B cell (primary cell): ENCODE measurements around the gene PRKN. TPM values are rescaled to one million over a fixed set of nuclear protein-coding genes. Genes with fewer than 3 reads are reported as not detected.

Experiments
- ATAC-seq: fragments of 200-7000 bp; cut with Tn5 transposase; one replicate; pipeline ENCODE4 v1.10.0; 2021; ENCODE audit warnings: low read depth, mild to moderate bottlenecking, moderate number of reproducible peaks, moderate library complexity
- CTCF ChIA-PET: fragments of 350-600 bp; sonication (Branson Sonifier 250); formaldehyde crosslinking; loops from one replicate; lab custom pipeline; 2021; ENCODE audit warnings: antibody characterized with exemption, inconsistent platforms; lab: Charles Lee
- POLR2A ChIA-PET: fragments of 350-600 bp; sonication (Branson Sonifier 250); formaldehyde crosslinking; loops from one replicate; lab custom pipeline; 2021; ENCODE audit warnings: antibody characterized with exemption; lab: Charles Lee
- DNase-seq: peaks from one replicate; pipeline ENCODE4 v3.0.0; 2013
- H2AFZ ChIP-seq: 2 replicates; pipeline ENCODE4 v1.6.1; 2012; ENCODE audit warnings: mild to moderate bottlenecking, low read depth, low read length; ENCODE audit not compliant: insufficient read depth, poor library complexity, severe bottlenecking
- H3K27ac ChIP-seq, 2 donors: 1 replicate in 1 of 2; 2 replicates in 1 of 2; pipeline ENCODE4 v1.5.1; 2012 to 2013; ENCODE audit warnings: low read length in 2 of 2, mild to moderate bottlenecking in 2 of 2, moderate library complexity in 1 of 2
- H3K27me3 ChIP-seq, 4 experiments: fragments of 200-600 bp in 1 of 4; sonication (generic) in 1 of 4; replicated peaks in 1 of 4; 1 replicate in 2 of 4; 2 replicates in 2 of 4; pipeline versions ENCODE4 v1.6.1 to v1.7.0; 2013 to 2016; ENCODE audit warnings: low read length in 3 of 4, mild to moderate bottlenecking in 2 of 4, mixed read lengths in 1 of 4, moderate library complexity in 1 of 4; ENCODE audit not compliant: insufficient read depth in 4 of 4, control insufficient read depth in 3 of 4; ENCODE audit errors: control extremely low read depth in 1 of 4
- H3K36me3 ChIP-seq, 2 experiments: replicated peaks in 1 of 2; 1 replicate in 1 of 2; 2 replicates in 1 of 2; pipeline versions ENCODE4 v1.6.1 to v1.7.1; 2013; ENCODE audit warnings: low read length in 1 of 2; ENCODE audit not compliant: insufficient read depth in 2 of 2, control insufficient read depth in 1 of 2; ENCODE audit errors: control extremely low read depth in 1 of 2, extremely low read depth in 1 of 2
- H3K4me1 ChIP-seq, 2 donors: fragments of 200-600 bp in 1 of 2; sonication (generic) in 1 of 2; 1 replicate in 1 of 2; 2 replicates in 1 of 2; pipeline versions ENCODE4 v1.5.1 to v1.6.1; 2013 to 2017; ENCODE audit warnings: low read length in 2 of 2; ENCODE audit not compliant: control insufficient read depth in 2 of 2, insufficient read depth in 2 of 2
- H3K4me2 ChIP-seq: replicated peaks from 2 replicates; pipeline ENCODE3; 2012; ENCODE audit warnings: mild to moderate bottlenecking, low read depth, low read length; ENCODE audit not compliant: poor library complexity, severe bottlenecking
- H3K4me3 ChIP-seq, 5 experiments: fragments of 200-600 bp in 1 of 5; sonication (generic) in 1 of 5; 1 replicate in 3 of 5; 2 replicates in 2 of 5; pipeline versions ENCODE4 v1.5.1 to v1.7.0; 2011 to 2016; ENCODE audit warnings: low read length in 4 of 5, mild to moderate bottlenecking in 4 of 5, low read depth in 2 of 5, control low read depth in 1 of 5, moderate library complexity in 1 of 5; ENCODE audit not compliant: insufficient read depth in 1 of 5; ENCODE audit errors: control extremely low read depth in 1 of 5, extremely low read depth in 1 of 5
- H3K79me2 ChIP-seq: fragments of 200-600 bp; sonication (generic); one replicate; pipeline ENCODE4 v1.6.0; 2016; ENCODE audit warnings: low read length; ENCODE audit not compliant: control insufficient read depth, insufficient read depth
- H3K9ac ChIP-seq: fragments of 200-600 bp; sonication (generic); 2 replicates; pipeline ENCODE4 v1.6.1; 2017; ENCODE audit warnings: mild to moderate bottlenecking, low read length, moderate library complexity
- H3K9me3 ChIP-seq, 3 donors: one replicate each; pipeline versions ENCODE4 v1.6.1 to v1.7.1; 2013; ENCODE audit warnings: low read length in 2 of 3; ENCODE audit not compliant: control insufficient read depth in 2 of 3, insufficient read depth in 1 of 3; ENCODE audit errors: control extremely low read depth in 1 of 3
- H4K20me1 ChIP-seq: 2 replicates; pipeline ENCODE4 v1.6.0; 2012; ENCODE audit warnings: mild to moderate bottlenecking, low read length; ENCODE audit not compliant: insufficient read depth, control insufficient read depth, poor library complexity, severe bottlenecking
- H3K27ac Mint-ChIP-seq: one replicate; pipeline ENCODE4 v1.8.0; 2021; ENCODE audit warnings: mixed read lengths
- H3K27me3 Mint-ChIP-seq: one replicate; pipeline ENCODE4 v1.8.0; 2021; ENCODE audit warnings: mixed read lengths
- H3K4me1 Mint-ChIP-seq: one replicate; pipeline ENCODE4 v1.8.0; 2021; ENCODE audit warnings: mixed read lengths
- H3K4me3 Mint-ChIP-seq: one replicate; pipeline ENCODE4 v1.8.0; 2021; ENCODE audit warnings: mixed read lengths
- H3K9me3 Mint-ChIP-seq: one replicate; pipeline ENCODE4 v1.8.0; 2022; ENCODE audit warnings: mixed read lengths; ENCODE audit not compliant: insufficient read depth
- EZH2 ChIP-seq: IDR thresholded peaks from 2 replicates; pipeline ENCODE4 v1.6.1; 2012; ENCODE audit warnings: borderline replicate concordance, low read depth, mild to moderate bottlenecking, moderate library complexity, low read length; ENCODE audit not compliant: insufficient read depth, poor library complexity, severe bottlenecking
- WGBS: methylation state at CpG from one replicate; pipeline ENCODE4 v1.1.5; 2013; ENCODE audit warnings: missing lambda C conversion rate; ENCODE audit not compliant: insufficient coverage; 5-methylcytosine and 5-hydroxymethylcytosine counted together
- intact Hi-C: fragments of 100-400 bp; cut with micrococcal nuclease; formaldehyde crosslinking; loops from one replicate; pipeline ENCODE4 v1.10.0; 2022
- polyA plus RNA-seq: library from polyadenylated mRNA; depleted of rRNA; stranded (reverse); fragments of >200 nt; gene quantifications from 2 replicates; pipeline ENCODE4 v1.2.3, GENCODE V29; 2012
- total RNA-seq, 2 donors: library from RNA; stranded (reverse); fragments of 120-200 nt in 1 of 2; gene quantifications; 1 replicate in 1 of 2; 2 replicates in 1 of 2; pipeline versions ENCODE4 v1.2.3 to v1.2.4, GENCODE V29; 2013 to 2022
- TF ChIP-seq, protein P1 (sequence below): fragments of 200-600 bp; IDR thresholded peaks from one replicate; pipeline ENCODE4 v1.8.0; 2022; ENCODE audit warnings: antibody characterized with exemption, mild to moderate bottlenecking

Gene PRKN
- total and polyA plus RNA-seq, 2 donors (not counting 1 experiment from before 2014, with no cell fraction given) = 1.6 to 6.2 TPM

GRCh38 chr6:162722226-162722625 lies 5.3 kb downstream of the PRKN start:
- Histone ChIP-seq H3K4me2 (no peak overlapping the region), H3K9ac (no peak overlapping the region), H3K79me2 (no peaks in the 10 kb centered on the region), H3K4me3 (no peak overlapping the region), H4K20me1 (no peaks in the 10 kb centered on the region), H3K9me3 (no peaks in the 10 kb centered on the region), H3K27me3 (no peaks in the 10 kb centered on the region), H2AFZ (no peak overlapping the region), H3K27ac (no peak overlapping the region), H3K4me1 (peaks cover 5 to 7% of the 10 kb centered on the region in 2 donors), H3K36me3 (no peaks in the 10 kb centered on the region)
- Mint-ChIP-seq H3K4me1 (peaks cover 6% of the 10 kb centered on the region), H3K4me3 (no peak overlapping the region), H3K27ac (no peak overlapping the region), H3K9me3 (no peaks in the 10 kb centered on the region), H3K27me3 (no peaks in the 10 kb centered on the region)
- CTCF ChIA-PET = no interaction called here
- intact Hi-C loops = no loop called here
- TF ChIP-seq, protein P1, sequence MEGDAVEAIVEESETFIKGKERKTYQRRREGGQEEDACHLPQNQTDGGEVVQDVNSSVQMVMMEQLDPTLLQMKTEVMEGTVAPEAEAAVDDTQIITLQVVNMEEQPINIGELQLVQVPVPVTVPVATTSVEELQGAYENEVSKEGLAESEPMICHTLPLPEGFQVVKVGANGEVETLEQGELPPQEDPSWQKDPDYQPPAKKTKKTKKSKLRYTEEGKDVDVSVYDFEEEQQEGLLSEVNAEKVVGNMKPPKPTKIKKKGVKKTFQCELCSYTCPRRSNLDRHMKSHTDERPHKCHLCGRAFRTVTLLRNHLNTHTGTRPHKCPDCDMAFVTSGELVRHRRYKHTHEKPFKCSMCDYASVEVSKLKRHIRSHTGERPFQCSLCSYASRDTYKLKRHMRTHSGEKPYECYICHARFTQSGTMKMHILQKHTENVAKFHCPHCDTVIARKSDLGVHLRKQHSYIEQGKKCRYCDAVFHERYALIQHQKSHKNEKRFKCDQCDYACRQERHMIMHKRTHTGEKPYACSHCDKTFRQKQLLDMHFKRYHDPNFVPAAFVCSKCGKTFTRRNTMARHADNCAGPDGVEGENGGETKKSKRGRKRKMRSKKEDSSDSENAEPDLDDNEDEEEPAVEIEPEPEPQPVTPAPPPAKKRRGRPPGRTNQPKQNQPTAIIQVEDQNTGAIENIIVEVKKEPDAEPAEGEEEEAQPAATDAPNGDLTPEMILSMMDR = no peak
- no peak for TF ChIP-seq EZH2
- POLR2A ChIA-PET = no interaction called here
- no CpG with 5 or more reads among the region's 2 CpGs for WGBS
- no peak for ATAC-seq
- no peak for DNase-seq

- Histone ChIP-seq H3K79me2 (no peaks in the 10 kb centered on the region), H3K27ac (no peak overlapping the region), H3K4me1 (no peaks in the 10 kb centered on the region), H3K27me3 (no peaks in the 10 kb centered on the region), H3K9ac (no peak overlapping the region), H3K4me2 (no peak overlapping the region), H3K9me3 (peaks cover 0 to 7% (median 0%) of the 10 kb centered on the region in 3 donors), H3K36me3 (no peaks in the 10 kb centered on the region), H2AFZ (no peak overlapping the region), H4K20me1 (no peaks in the 10 kb centered on the region), H3K4me3 (no peak overlapping the region)
- H3K27me3 Mint-ChIP-seq = no peaks in the 10 kb centered on the region
- DNase-seq (no peak), ATAC-seq (no peak)
- CTCF ChIA-PET = no interaction called here
- peaks cover 6% of the 10 kb centered on the region for H3K9me3 Mint-ChIP-seq
- intact Hi-C loops = no loop called here
- no peaks in the 10 kb centered on the region for H3K4me1 Mint-ChIP-seq
- TF ChIP-seq, protein P1 = no peak
- 100% methylated on average over 2 of the region's 2 CpGs for WGBS
- POLR2A ChIA-PET = no interaction called here
- H3K4me3 Mint-ChIP-seq = no peak overlapping the region
- no peak overlapping the region for H3K27ac Mint-ChIP-seq
Observed at GRCh38 chr6:162721404-162721687, 6.2 kb downstream of the PRKN start.
